DND-41 (cell line): Measurements from ENCODE around the gene FOXP1.

ENCODE experiments used
- ATAC-seq: fragments of 200-7000 bp; cut with Tn5 transposase; 3 replicates; pipeline ENCODE4 v1.9.1; 2021; ENCODE audit warnings: low read depth; ENCODE audit not compliant: insufficient read depth
- DNase-seq: peaks from one replicate; pipeline ENCODE4 v3.0.0-alpha.2; 2020
- H2AFZ ChIP-seq: 2 replicates; pipeline ENCODE4 v1.6.0; 2012; ENCODE audit warnings: low read depth, low read length
- H3K27ac ChIP-seq: 2 replicates; pipeline ENCODE4 v1.5.1; 2012; ENCODE audit warnings: low read length, inconsistent platforms
- H3K27me3 ChIP-seq: fragments of 200-600 bp; sonication (generic); 2 replicates; pipeline ENCODE4 v1.6.0; 2012; ENCODE audit warnings: low read length, mild to moderate bottlenecking, inconsistent platforms; ENCODE audit not compliant: insufficient read depth, poor library complexity
- H3K36me3 ChIP-seq: 2 replicates; pipeline ENCODE4 v1.5.1; 2012; ENCODE audit warnings: low read length, inconsistent platforms; ENCODE audit not compliant: insufficient read depth
- H3K4me1 ChIP-seq: 2 replicates; pipeline ENCODE4 v1.5.1; 2012; ENCODE audit warnings: mild to moderate bottlenecking, low read length; ENCODE audit not compliant: insufficient read depth
- H3K4me2 ChIP-seq: 2 replicates; pipeline ENCODE4 v1.6.0; 2012; ENCODE audit warnings: mild to moderate bottlenecking, moderate library complexity, low read length, inconsistent platforms; ENCODE audit not compliant: insufficient read depth
- H3K4me3 ChIP-seq, 2 experiments: fragments of 200-600 bp in 1 of 2; shearing (Covaris generic) in 1 of 2; 2 replicates each; pipeline ENCODE4 v1.5.1; 2012 to 2016; ENCODE audit warnings: inconsistent platforms in 2 of 2, low read length in 2 of 2, mild to moderate bottlenecking in 2 of 2, low read depth in 1 of 2, moderate library complexity in 1 of 2
- H3K79me2 ChIP-seq: 2 replicates; pipeline ENCODE4 v1.6.0; 2012; ENCODE audit warnings: low read length, inconsistent platforms; ENCODE audit not compliant: insufficient read depth
- H3K9ac ChIP-seq: 2 replicates; pipeline ENCODE4 v1.6.0; 2012; ENCODE audit warnings: low read depth, mild to moderate bottlenecking, inconsistent platforms, low read length, moderate library complexity
- H3K9me3 ChIP-seq: 2 replicates; pipeline ENCODE4 v1.5.1; 2012; ENCODE audit warnings: low read length, moderate library complexity, mild to moderate bottlenecking, inconsistent platforms; ENCODE audit not compliant: insufficient read depth, severe bottlenecking
- H4K20me1 ChIP-seq: 2 replicates; pipeline ENCODE4 v1.6.0; 2012; ENCODE audit warnings: low read length; ENCODE audit not compliant: insufficient read depth
- EZH2 ChIP-seq: IDR thresholded peaks from 3 replicates; pipeline ENCODE4 v1.6.1; 2012; ENCODE audit warnings: borderline replicate concordance, low read depth, mild to moderate bottlenecking, moderate library complexity, low read length, inconsistent platforms; ENCODE audit not compliant: severe bottlenecking
- TF ChIP-seq, protein P1 (sequence below): IDR thresholded peaks from 2 replicates; pipeline ENCODE4 v1.5.1; 2012; ENCODE audit warnings: borderline replicate concordance, low read length, moderate library complexity, mild to moderate bottlenecking; ENCODE audit not compliant: poor library complexity, severe bottlenecking; ENCODE audit errors: extremely low read depth

FOXP1 gene

DNA sequence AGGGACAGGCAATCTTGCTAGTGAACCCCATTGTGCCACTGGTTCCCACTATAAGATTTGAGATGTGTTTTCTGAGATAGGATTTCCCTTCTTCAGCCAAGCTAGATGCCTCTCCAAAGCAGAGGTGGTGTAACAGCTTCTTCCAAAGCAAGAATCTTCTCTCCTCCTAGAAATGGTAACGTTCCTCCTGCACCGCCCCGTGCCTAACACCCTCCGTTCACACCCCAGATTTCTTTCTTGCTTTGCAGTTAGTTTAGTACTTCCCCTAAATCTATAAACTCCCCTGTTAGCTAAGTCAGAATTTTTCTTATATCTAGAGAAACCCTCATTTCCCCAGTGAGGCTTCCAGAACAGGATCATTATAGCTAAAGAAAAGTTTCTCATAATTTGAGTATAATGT, 653.5 kb downstream of the FOXP1 start:
- Histone ChIP-seq H3K27ac (no peak overlapping the region), H3K4me3 (no peak overlapping the region), H3K36me3 (no peaks in the 10 kb centered on the region), H3K9me3 (no peaks in the 10 kb centered on the region), H3K4me2 (no peak overlapping the region), H3K9ac (no peak overlapping the region), H3K4me1 (no peaks in the 10 kb centered on the region), H3K27me3 (no peaks in the 10 kb centered on the region), H2AFZ (no peak overlapping the region), H3K79me2 (no peaks in the 10 kb centered on the region), H4K20me1 (no peaks in the 10 kb centered on the region)
- no peak for ATAC-seq
- TF ChIP-seq EZH2, result no peak
- TF ChIP-seq, protein P1, sequence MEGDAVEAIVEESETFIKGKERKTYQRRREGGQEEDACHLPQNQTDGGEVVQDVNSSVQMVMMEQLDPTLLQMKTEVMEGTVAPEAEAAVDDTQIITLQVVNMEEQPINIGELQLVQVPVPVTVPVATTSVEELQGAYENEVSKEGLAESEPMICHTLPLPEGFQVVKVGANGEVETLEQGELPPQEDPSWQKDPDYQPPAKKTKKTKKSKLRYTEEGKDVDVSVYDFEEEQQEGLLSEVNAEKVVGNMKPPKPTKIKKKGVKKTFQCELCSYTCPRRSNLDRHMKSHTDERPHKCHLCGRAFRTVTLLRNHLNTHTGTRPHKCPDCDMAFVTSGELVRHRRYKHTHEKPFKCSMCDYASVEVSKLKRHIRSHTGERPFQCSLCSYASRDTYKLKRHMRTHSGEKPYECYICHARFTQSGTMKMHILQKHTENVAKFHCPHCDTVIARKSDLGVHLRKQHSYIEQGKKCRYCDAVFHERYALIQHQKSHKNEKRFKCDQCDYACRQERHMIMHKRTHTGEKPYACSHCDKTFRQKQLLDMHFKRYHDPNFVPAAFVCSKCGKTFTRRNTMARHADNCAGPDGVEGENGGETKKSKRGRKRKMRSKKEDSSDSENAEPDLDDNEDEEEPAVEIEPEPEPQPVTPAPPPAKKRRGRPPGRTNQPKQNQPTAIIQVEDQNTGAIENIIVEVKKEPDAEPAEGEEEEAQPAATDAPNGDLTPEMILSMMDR, result no peak
- no peak for DNase-seq

- TF ChIP-seq EZH2, result no peak
- TF ChIP-seq, protein P1, result no peak
- Histone ChIP-seq H2AFZ (no peak overlapping the region), H3K27me3 (no peaks in the 10 kb centered on the region), H3K36me3 (no peaks in the 10 kb centered on the region), H3K4me2 (no peak overlapping the region), H3K4me3 (no peak overlapping the region), H3K9ac (no peak overlapping the region), H3K27ac (no peak overlapping the region), H4K20me1 (no peaks in the 10 kb centered on the region), H3K9me3 (no peaks in the 10 kb centered on the region), H3K79me2 (no peaks in the 10 kb centered on the region), H3K4me1 (no peaks in the 10 kb centered on the region)
- ATAC-seq (no peak), DNase-seq (no peak)
These were observed 656.3 kb downstream of the FOXP1 start for GRCh38 chr3:70927239-70927638.

GRCh38 chr3:70926835-70927234, 656.7 kb downstream of the FOXP1 start:
- ATAC-seq (no peak), DNase-seq (no peak)
- TF ChIP-seq, protein P1, result no peak
- no peak for TF ChIP-seq EZH2
- Histone ChIP-seq H3K36me3 (no peaks in the 10 kb centered on the region), H3K27ac (no peak overlapping the region), H2AFZ (no peak overlapping the region), H3K9me3 (no peaks in the 10 kb centered on the region), H3K79me2 (no peaks in the 10 kb centered on the region), H3K4me2 (no peak overlapping the region), H3K4me3 (no peak overlapping the region), H3K9ac (no peak overlapping the region), H3K4me1 (no peaks in the 10 kb centered on the region), H3K27me3 (no peaks in the 10 kb centered on the region), H4K20me1 (no peaks in the 10 kb centered on the region)

GRCh38 chr3:70919661-70920060, 663.9 kb downstream of the FOXP1 start:
- no peak overlapping the region for H2AFZ ChIP-seq

More at GRCh38 chr3:70919661-70920060, 663.9 kb downstream of the FOXP1 start:
- Histone ChIP-seq H3K4me1 (no peaks in the 10 kb centered on the region), H3K4me2 (no peak overlapping the region), H4K20me1 (no peaks in the 10 kb centered on the region), H3K4me3 (no peak overlapping the region), H3K79me2 (no peaks in the 10 kb centered on the region), H3K27ac (no peak overlapping the region), H3K9ac (no peak overlapping the region), H3K27me3 (no peaks in the 10 kb centered on the region), H3K36me3 (no peaks in the 10 kb centered on the region), H3K9me3 (no peaks in the 10 kb centered on the region)
- ATAC-seq (no peak), DNase-seq (no peak)
- TF ChIP-seq, protein P1, result no peak
- TF ChIP-seq EZH2, result no peak
